Muscle of leg (tissue), 11 donors: ENCODE data around the gene ZNF654. TPM values are rescaled to one million over a fixed set of nuclear protein-coding genes. Genes with fewer than 3 reads are reported as not detected.

Experiments
- DNase-seq: peaks from one replicate; pipeline ENCODE4 v3.0.0; 2013
- H3K27ac ChIP-seq: one replicate; pipeline ENCODE4 v1.5.1; 2013; ENCODE audit warnings: mild to moderate bottlenecking, low read length, control low read depth
- H3K27me3 ChIP-seq: one replicate; pipeline ENCODE4 v1.6.1; 2013; ENCODE audit warnings: low read length; ENCODE audit not compliant: control insufficient read depth, insufficient read depth
- H3K36me3 ChIP-seq: one replicate; pipeline ENCODE4 v1.6.1; 2013; ENCODE audit warnings: low read length; ENCODE audit not compliant: control insufficient read depth, insufficient read depth
- H3K4me1 ChIP-seq: one replicate; pipeline ENCODE4 v1.6.1; 2013; ENCODE audit warnings: low read length; ENCODE audit not compliant: control insufficient read depth, insufficient read depth
- H3K4me3 ChIP-seq: one replicate; pipeline ENCODE4 v1.5.1; 2013; ENCODE audit warnings: low read length, control low read depth
- H3K9me3 ChIP-seq: replicated peaks from 2 replicates; pipeline ENCODE4 v1.6.1; 2013; ENCODE audit warnings: low read depth, low read length; ENCODE audit not compliant: control insufficient read depth
- WGBS: methylation state at CpG from one replicate; pipeline ENCODE4 v1.1.5; 2013; ENCODE audit warnings: missing lambda C conversion rate; ENCODE audit not compliant: insufficient coverage; 5-methylcytosine and 5-hydroxymethylcytosine counted together
- polyA plus RNA-seq, 8 donors: library from polyadenylated mRNA; unstranded; fragments of 120-200 nt; gene quantifications; one replicate each; pipeline versions ENCODE4 v1.2.1 to v1.2.3, GENCODE V29; 2013; ENCODE audit warnings: inconsistent platforms in 1 of 8, low replicate concordance in 1 of 8; ENCODE audit not compliant: insufficient read length in 8 of 8, insufficient read depth in 1 of 8
- total RNA-seq: library from RNA; stranded (reverse); fragments of 120-200 nt; gene quantifications from one replicate; pipeline ENCODE4 v1.2.4, GENCODE V29; 2013

ZNF654 gene
- total and polyA plus RNA-seq, 9 donors = 8.6 to 14.7 (median 10.2) TPM

DNA sequence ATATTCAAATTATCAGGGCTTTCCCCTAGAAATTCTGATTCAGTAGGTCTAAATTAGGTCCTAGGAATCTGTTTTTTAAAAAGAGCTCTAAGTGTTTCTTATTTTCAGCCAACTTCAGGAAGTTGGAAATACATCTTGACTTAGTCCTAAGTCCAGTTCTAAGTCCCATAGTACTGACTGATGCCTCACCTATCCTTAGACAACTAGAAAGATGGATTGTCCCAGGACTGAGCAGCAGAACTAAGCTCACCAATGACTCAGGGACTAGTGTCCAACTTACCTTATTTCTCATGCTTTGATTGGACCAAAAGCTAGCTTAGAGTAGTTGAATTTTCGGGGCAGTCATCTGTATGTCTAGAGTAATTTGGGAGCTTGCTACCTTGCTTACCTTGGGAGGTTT lies 64.5 kb downstream of the ZNF654 start:
- WGBS = no CpG with 5 or more reads among the region's 1 CpG
- no peak overlapping the region for H3K27ac ChIP-seq
- H3K4me1 ChIP-seq = no peaks in the 10 kb centered on the region
- no peak for DNase-seq
- no peaks in the 10 kb centered on the region for H3K9me3 ChIP-seq
- no peak overlapping the region for H3K4me3 ChIP-seq
- H3K27me3 ChIP-seq = no peaks in the 10 kb centered on the region
- H3K36me3 ChIP-seq = peaks cover 2% of the 10 kb centered on the region

- H3K9me3 ChIP-seq = no peaks in the 10 kb centered on the region
- no peak overlapping the region for H3K27ac ChIP-seq
- no peak for DNase-seq
- WGBS = no CpG with 5 or more reads among the region's 1 CpG
- H3K4me3 ChIP-seq = no peak overlapping the region
- H3K36me3 ChIP-seq = peaks cover 6% of the 10 kb centered on the region
- H3K4me1 ChIP-seq = no peaks in the 10 kb centered on the region
- no peaks in the 10 kb centered on the region for H3K27me3 ChIP-seq
Observed at GRCh38 chr3:88131695-88132094, 72.6 kb downstream of the ZNF654 start.

GRCh38 chr3:88132894-88133293 lies 73.8 kb downstream of the ZNF654 start:
- no peak for DNase-seq
- no peaks in the 10 kb centered on the region for H3K27me3 ChIP-seq
- H3K4me1 ChIP-seq = no peaks in the 10 kb centered on the region
- H3K4me3 ChIP-seq = no peak overlapping the region
- no peaks in the 10 kb centered on the region for H3K9me3 ChIP-seq
- WGBS = no CpG with 5 or more reads among the region's 1 CpG
- H3K36me3 ChIP-seq = peaks cover 8% of the 10 kb centered on the region
- H3K27ac ChIP-seq = no peak overlapping the region

GRCh38 chr3:88133711-88134263 lies 74.7 kb downstream of the ZNF654 start:
- no peak overlapping the region for H3K4me3 ChIP-seq
- no peak for DNase-seq
- H3K27ac ChIP-seq = no peak overlapping the region
- H3K9me3 ChIP-seq = no peaks in the 10 kb centered on the region
- H3K4me1 ChIP-seq = no peaks in the 10 kb centered on the region
- H3K27me3 ChIP-seq = no peaks in the 10 kb centered on the region
- no CpG with 5 or more reads among the region's 1 CpG for WGBS
- peaks cover 8% of the 10 kb centered on the region for H3K36me3 ChIP-seq

- H3K36me3 ChIP-seq = peaks cover 19% of the 10 kb centered on the region
- WGBS = no CpG with 5 or more reads among the region's 1 CpG
Observed at GRCh38 chr3:88137836-88138235, 78.8 kb downstream of the ZNF654 start.

GRCh38 chr3:88141458-88142083 lies 82.5 kb downstream of the ZNF654 start:
- Histone ChIP-seq H3K27me3 (no peaks in the 10 kb centered on the region), H3K27ac (no peak overlapping the region), H3K4me3 (no peak overlapping the region), H3K9me3 (no peaks in the 10 kb centered on the region), H3K4me1 (no peaks in the 10 kb centered on the region), H3K36me3 (peaks cover 17% of the 10 kb centered on the region)
- peak; percentile 30 for DNase-seq
- WGBS = no CpG with 5 or more reads among the region's 4 CpGs

More at GRCh38 chr3:88137836-88138235, 78.8 kb downstream of the ZNF654 start:
- Histone ChIP-seq H3K27ac (no peak overlapping the region), H3K4me1 (no peaks in the 10 kb centered on the region), H3K9me3 (no peaks in the 10 kb centered on the region), H3K4me3 (no peak overlapping the region), H3K27me3 (no peaks in the 10 kb centered on the region)
- DNase-seq = no peak

GRCh38 chr3:88142094-88142624 lies 83.1 kb downstream of the ZNF654 start:
- Histone ChIP-seq H3K27ac (no peak overlapping the region), H3K4me3 (no peak overlapping the region), H3K36me3 (peaks cover 15% of the 10 kb centered on the region), H3K4me1 (no peaks in the 10 kb centered on the region), H3K9me3 (no peaks in the 10 kb centered on the region), H3K27me3 (no peaks in the 10 kb centered on the region)
- no CpG with 5 or more reads among the region's 3 CpGs for WGBS
- no peak for DNase-seq

DNA sequence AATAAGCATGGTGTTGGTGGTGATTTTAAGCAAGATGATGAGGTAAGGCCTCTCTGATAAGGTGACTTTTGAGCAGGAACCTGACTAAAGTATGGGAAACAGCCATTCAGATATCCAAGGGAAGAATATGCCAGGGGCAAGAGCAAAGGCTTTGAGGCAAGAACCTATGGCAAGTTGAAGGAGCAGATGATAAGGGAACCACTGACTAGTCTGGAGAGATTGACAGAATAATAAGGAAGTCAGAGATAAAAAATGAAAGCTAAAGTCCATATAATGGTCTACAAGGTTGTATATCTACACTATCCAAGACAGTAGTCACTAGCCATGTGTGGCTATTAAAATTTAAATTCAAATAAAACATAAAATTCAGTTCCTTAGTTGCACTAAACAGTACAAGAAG lies 88.2 kb downstream of the ZNF654 start:
- Histone ChIP-seq H3K27me3 (no peaks in the 10 kb centered on the region), H3K27ac (no peak overlapping the region), H3K4me1 (peaks cover 9% of the 10 kb centered on the region), H3K36me3 (no peaks in the 10 kb centered on the region), H3K4me3 (no peak overlapping the region), H3K9me3 (no peaks in the 10 kb centered on the region)
- no peak for DNase-seq

DNA sequence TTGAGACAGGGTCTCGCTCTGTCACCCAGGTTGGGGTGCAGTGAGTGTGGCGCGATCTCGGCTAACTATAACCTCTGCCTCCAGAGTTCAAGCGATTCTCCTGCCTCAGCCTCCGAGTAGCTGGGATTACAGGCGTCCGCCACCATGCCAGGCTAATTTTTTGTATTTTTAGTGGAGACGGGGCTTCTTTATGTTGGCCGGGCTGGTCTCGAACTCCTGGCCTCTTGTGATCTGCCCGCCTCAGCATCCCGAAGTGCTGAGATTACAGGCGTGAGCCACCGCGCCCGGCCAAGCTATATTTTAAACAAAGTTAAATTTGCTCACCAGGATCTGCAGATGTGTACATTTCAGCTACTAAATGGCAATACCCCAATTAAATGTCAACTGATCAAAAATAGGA lies 89.6 kb downstream of the ZNF654 start:
- Histone ChIP-seq H3K27ac (no peak overlapping the region), H3K4me3 (peak overlapping the region; percentile 91), H3K27me3 (no peaks in the 10 kb centered on the region), H3K9me3 (no peaks in the 10 kb centered on the region), H3K4me1 (peaks cover 9% of the 10 kb centered on the region), H3K36me3 (no peaks in the 10 kb centered on the region)
- WGBS = 61% methylated on average over 4 of the region's 17 CpGs
- no peak for DNase-seq

DNA sequence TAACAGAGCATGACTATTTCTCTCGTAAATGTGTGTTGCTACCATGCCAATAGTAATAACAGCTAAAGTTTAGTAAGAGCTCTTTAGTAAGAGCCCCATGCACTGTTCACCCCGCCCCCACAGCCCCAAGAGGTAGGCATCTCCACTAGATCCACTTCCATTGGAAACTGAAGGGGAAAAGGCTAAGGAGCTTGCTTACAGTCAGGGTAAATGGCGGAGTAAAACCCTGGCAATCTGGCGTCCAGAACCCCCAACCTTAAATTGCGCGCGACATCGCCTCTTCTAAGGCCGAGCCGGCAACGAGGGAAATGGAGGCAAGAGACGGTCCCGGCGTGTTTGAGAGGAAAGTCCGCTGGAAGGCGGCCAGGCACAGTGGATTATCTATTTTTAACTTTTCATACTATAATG lies 90.0 kb downstream of the ZNF654 start:
- 0% methylated on average over 5 of the region's 16 CpGs for WGBS
- Histone ChIP-seq H3K27me3 (no peaks in the 10 kb centered on the region), H3K36me3 (no peaks in the 10 kb centered on the region), H3K4me1 (peaks cover 9% of the 10 kb centered on the region), H3K9me3 (no peaks in the 10 kb centered on the region), H3K27ac (peak overlapping the region; percentile 66), H3K4me3 (peak overlapping the region; percentile 91)
- no peak for DNase-seq
